SIG-M5 treated with dmso at 0.1 percent for 504 hours (cell line): ENCODE measurements around the gene IGFBP2.

ENCODE experiments used
- DNase-seq: peaks from one replicate; lab custom pipeline; 2025; ENCODE audit not compliant: unreplicated experiment; lab: John Stamatoyannopoulos, UW

IGFBP2 gene

DNA sequence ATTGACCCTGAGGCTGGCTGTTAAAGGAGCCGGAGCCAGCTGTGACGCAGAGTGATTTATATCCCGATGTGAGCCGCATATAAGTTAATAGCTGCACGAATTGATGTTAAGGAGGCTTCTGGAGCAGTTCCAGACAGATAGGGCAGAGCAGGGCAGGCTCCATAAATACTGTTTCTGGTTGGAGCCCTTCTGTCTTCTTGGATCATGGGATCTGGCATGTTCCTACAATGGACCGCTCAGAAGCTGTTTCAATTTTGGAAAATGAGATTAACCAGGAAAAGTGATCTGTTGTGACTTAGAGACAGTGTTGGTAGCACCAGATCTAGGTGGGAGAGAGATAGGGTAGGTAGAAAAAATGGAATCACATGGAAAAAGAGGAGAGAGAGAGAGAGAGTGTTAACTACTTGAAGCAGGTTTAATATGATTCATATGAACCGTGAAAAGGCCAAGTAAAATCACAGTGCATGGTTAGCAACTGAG lies 66.9 kb downstream of the IGFBP2 start:
- no peak for DNase-seq

- no peak for DNase-seq
Observed at GRCh38 chr2:216700781-216701180, 67.6 kb downstream of the IGFBP2 start.

DNA sequence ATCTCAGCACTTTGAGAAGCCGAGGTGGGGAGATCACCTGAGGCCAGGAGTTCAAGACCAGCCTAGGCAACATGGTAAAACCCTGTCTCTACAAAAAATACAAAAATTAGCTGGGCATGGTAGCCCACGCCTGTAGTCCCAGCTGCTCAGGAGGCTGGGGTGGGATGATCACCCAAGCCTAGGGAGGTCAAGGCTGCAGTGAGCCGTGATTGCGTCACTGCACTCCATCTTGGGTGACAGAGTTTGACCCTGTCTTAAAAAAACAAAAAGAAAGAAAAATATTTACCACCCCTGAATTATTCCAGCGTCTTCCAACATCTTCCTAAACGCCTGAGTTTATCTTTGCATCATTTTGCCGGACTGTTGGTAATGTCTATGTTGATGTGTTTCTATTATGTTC lies 68.3 kb downstream of the IGFBP2 start:
- no peak for DNase-seq

DNA sequence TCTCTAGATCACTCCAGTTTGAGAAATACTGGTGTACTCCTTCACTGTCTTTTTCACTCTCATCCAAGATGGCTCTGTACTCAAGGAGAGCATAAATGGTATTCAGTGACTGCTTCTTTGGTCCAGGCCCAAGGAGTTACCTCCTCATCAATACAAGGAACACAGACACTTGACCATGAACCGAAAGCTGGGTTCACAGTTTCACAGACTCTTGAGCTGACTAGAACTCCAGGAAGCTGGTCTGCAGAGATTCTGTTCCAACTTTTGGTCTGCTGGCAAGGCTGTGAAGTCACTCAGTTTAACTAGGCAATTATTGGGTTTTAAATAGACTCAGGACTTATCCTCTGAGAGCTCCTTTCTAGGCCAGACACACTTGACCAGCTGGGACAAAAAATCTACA lies 69.5 kb downstream of the IGFBP2 start:
- DNase-seq = no peak

- DNase-seq = no peak
Observed at GRCh38 chr2:216710551-216711301, 77.5 kb downstream of the IGFBP2 start.

- no peak for DNase-seq
Observed at GRCh38 chr2:216711348-216711747, 78.1 kb downstream of the IGFBP2 start.

DNA sequence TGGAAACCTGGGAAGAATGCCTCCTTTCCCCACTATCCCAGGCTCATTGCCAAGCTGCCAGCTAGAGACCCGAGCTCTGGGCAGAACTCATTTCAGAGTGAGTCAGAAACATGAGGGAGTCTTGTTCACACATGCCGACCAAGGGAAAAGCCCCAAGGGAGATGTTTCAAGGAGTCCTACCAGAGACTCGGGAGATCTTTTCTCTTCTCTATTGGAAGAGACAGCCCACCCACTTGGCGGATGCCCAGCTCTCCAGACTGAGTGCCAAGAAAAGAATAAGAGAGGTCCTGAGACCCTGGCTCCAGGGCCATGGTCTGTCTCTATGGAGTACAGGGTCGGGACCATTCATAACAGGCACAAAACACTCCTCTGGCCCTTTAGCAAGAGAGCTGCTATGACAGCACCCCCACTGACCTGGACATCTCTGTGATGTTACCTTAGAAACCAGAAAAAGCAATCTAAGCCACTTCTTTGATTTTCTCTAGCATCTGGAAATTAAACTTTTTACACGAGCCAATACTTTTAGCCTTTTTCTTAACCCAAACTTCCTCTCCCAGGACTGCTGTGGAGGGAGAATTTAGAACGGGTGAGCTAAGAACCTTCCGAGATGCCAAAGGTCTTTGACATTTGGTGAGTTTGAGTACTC lies 80.6 kb downstream of the IGFBP2 start:
- DNase-seq = no peak
